ENCODE measurements around the gene TPD52L3. TPM values are rescaled to one million over a fixed set of nuclear protein-coding genes. Genes with fewer than 3 reads are reported as not detected.

Gene TPD52L3
- total RNA-seq, 6 donors from 2014 or later: not detected

DNA sequence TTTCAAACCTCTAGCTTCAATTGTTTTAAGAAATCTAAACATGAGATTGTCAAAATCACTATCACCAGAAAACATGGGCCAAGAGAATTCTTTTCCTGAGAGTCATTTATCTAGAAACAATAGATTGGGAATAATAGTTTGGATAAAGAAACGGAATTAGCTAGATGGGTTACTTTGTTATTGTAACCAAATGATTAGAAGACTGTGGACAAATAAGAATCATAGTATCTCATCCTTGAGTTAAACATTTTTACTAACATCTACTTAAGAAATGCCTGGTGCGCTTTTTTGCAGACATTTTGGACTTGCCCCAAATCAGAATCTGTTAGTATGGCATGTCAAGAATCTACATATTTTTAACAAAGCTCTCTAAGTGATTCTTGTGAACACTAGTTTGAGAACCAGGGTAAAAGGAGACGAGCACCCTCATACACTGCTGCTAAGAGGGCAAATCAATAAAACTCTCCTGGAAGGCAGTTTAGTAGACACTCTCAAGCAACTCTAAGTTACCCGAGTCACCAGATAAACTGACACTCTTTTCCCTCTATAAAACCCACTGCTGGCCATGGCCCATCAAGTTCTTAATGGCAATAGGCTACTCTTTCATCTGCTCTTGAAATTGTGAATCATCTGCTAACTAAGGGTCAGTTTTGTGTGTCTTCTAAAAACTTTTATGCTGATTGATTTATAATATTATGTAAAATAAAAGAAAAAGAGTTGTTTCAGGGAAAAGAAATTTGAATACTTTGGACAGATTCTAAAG, 39.1 kb downstream of the TPD52L3 start:
- no peak for DNase-seq
- Histone ChIP-seq H3K4me1 (no peaks in the 10 kb centered on the region), H3K27ac (no peak overlapping the region), H3K36me3 (no peaks in the 10 kb centered on the region), H3K9me3 (peaks cover 0 to 7% (median 0%) of the 10 kb centered on the region in 4 donors), H3K4me3 (no peak overlapping the region), H3K27me3 (no peaks in the 10 kb centered on the region)
- WGBS, 2 donors: 50 to 55% methylated on average over 4 of the region's 4 CpGs
- no peak for ATAC-seq (ENCODE audit: low FRiP score in 2 of 2)
- TF ChIP-seq POLR2A (IDR thresholded peaks at IDR 0.05): no peak
- no peak for TF ChIP-seq EP300 (IDR thresholded peaks at IDR 0.05)
- no peak for TF ChIP-seq POLR2AphosphoS5 (IDR thresholded peaks at IDR 0.05)
- TF ChIP-seq, protein P1, sequence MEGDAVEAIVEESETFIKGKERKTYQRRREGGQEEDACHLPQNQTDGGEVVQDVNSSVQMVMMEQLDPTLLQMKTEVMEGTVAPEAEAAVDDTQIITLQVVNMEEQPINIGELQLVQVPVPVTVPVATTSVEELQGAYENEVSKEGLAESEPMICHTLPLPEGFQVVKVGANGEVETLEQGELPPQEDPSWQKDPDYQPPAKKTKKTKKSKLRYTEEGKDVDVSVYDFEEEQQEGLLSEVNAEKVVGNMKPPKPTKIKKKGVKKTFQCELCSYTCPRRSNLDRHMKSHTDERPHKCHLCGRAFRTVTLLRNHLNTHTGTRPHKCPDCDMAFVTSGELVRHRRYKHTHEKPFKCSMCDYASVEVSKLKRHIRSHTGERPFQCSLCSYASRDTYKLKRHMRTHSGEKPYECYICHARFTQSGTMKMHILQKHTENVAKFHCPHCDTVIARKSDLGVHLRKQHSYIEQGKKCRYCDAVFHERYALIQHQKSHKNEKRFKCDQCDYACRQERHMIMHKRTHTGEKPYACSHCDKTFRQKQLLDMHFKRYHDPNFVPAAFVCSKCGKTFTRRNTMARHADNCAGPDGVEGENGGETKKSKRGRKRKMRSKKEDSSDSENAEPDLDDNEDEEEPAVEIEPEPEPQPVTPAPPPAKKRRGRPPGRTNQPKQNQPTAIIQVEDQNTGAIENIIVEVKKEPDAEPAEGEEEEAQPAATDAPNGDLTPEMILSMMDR (IDR thresholded peaks at IDR 0.05): no peak

DNA sequence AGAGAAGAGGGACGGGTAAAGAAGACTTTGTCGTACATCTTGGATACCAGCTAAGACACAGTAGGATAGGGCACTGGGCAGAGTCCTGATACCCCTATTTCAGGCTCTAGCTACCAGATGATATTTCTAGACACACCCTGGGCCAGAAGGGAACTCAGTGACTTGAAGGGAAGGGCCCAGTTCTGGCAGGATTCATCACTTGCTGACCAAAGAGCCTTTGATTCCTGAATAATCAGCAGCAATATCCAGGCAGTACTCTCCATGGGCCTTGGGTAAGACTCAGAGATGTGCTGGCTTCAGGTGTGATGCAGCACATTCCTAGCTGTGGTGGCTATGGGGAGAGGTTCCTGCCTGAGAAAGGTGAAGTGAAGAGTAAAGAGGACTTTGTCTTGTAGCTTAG, 40.7 kb downstream of the TPD52L3 start:
- ATAC-seq (ENCODE audit: low FRiP score in 2 of 2): no peak
- no peak for DNase-seq
- 97 to 100% methylated on average over 2 of the region's 2 CpGs for WGBS, 2 donors
- no peaks in the 10 kb centered on the region for H3K4me1 ChIP-seq
- H3K9me3 ChIP-seq: peaks cover 0 to 7% (median 0%) of the 10 kb centered on the region in 4 donors
- no peaks in the 10 kb centered on the region for H3K27me3 ChIP-seq
- no peak overlapping the region for H3K27ac ChIP-seq
- no peak overlapping the region for H3K4me3 ChIP-seq
- TF ChIP-seq, protein P1 (IDR thresholded peaks at IDR 0.05): no peak
- no peak for TF ChIP-seq EP300 (IDR thresholded peaks at IDR 0.05)
- TF ChIP-seq POLR2A (IDR thresholded peaks at IDR 0.05): no peak
- TF ChIP-seq POLR2AphosphoS5 (IDR thresholded peaks at IDR 0.05): no peak
- H3K36me3 ChIP-seq: no peaks in the 10 kb centered on the region

Other genes with a start within 250 kb of the TPD52L3 start
- gene IL33, start 112.6 kb upstream of the TPD52L3 start, total RNA-seq: 10 to 100 TPM in 5 of 6 donors, 1 to 10 TPM in 1; 4.2 to 60.6 (median 19.3) TPM
- gene UHRF2, start 84.8 kb downstream of the TPD52L3 start, total RNA-seq: 100 to 1,000 TPM in 1 of 6 donors, 10 to 100 TPM in 5; 30.4 to 110 (median 36.1) TPM